ENCODE measurements around the gene CLK1. TPM values are rescaled to one million over a fixed set of nuclear protein-coding genes. Genes with fewer than 3 reads are reported as not detected.
A peak's percentile ranks its signal among the peaks of the same experiment; 100 is the strongest.

The CLK1 gene
- total and polyA plus RNA-seq, 9 of the 15 experiments (the other 6 are each of a cell fraction or from before 2014, with no cell fraction given), result 29.3 to 99.2 (median 47.0) TPM

DNA sequence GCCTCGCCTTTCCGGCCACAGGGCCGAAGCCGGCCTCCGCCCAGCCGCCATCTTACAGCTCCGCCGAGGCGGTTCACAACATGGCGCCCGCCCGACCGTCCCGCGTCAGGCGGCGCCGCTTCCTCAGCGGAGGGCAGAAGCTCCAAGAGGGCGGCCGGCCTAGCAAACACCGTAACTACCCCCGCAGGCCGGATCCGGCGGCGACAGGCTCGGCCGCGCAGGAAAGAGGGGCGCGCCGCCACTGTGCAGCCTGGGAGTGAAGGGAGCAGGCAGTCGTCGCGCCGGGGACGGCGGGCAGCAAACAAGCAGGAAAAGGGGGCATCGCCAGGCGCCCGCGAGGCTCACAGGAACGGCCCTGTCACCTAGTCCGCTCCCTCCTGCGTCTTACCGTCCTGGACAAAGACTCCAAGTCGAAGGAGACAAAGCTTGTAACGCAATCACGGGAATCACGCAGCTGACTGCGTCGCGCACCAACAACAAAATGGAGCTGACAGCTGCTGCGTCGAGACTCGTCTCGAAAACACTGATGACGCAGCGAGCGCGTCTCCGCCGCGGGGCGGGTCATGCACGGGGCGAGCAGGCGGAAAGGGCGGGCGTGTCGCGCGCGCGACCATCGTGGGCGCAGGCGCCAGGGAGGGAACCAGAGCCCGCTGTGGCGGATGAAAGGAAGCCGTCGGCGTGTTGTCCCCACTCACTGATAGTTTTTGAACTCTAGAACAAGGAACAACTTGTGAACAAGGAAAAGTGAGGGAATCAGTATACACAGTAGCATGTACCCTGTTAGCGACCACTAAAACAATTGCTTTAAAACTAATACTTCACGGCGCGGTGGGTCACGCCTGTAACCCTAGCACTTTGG, at the start of gene CLK1 (continued):
- TF ChIP-seq ILF3 (IDR thresholded peaks at IDR 0.05; ENCODE audit: borderline replicate concordance) (peak; percentile 12; the same call in 1 of the 2 replicates), CCNT2 (IDR thresholded peaks at IDR 0.05; ENCODE audit: borderline replicate concordance, extremely low read depth, insufficient read length, low read depth, low read length) (peak; percentile 90), ASH1L (IDR thresholded peaks at IDR 0.05; ENCODE audit: borderline replicate concordance, low read depth, partially characterized antibody) (no peak), HLTF (IDR thresholded peaks at IDR 0.05) (no peak), GTF3C2 (IDR thresholded peaks at IDR 0.05; ENCODE audit: borderline replicate concordance, extremely low read depth, insufficient read length) (no peak), ELF4 (CRISPR knock-in tag; IDR thresholded peaks at IDR 0.05) (no peak; the same call in 1 of the 2 replicates), TCF7 (IDR thresholded peaks at IDR 0.05; ENCODE audit: borderline replicate concordance) (no peak), SRF (CRISPR knock-in tag; IDR thresholded peaks at IDR 0.05) (no peak; a peak in 1 of 4 replicates), ATF1 (CRISPR knock-in tag; IDR thresholded peaks at IDR 0.05) (peak; percentile 71), ATF1 (tag; IDR thresholded peaks at IDR 0.05) (peak; percentile 97), NR1H2 (CRISPR knock-in tag; IDR thresholded peaks at IDR 0.05) (no peak), CTBP1 (IDR thresholded peaks at IDR 0.05; ENCODE audit: borderline replicate concordance) (peak; percentile 63), NFE2L1 (tag; IDR thresholded peaks at IDR 0.05; ENCODE audit: borderline replicate concordance, low read depth) (no peak), KLF6 (CRISPR knock-in tag; IDR thresholded peaks at IDR 0.05; ENCODE audit: borderline replicate concordance) (peak; percentile 67; the same call in 1 of the 2 replicates), HDAC1 (IDR thresholded peaks at IDR 0.05) (no peak; a peak in 2 of 4 replicates), KLF16 (IDR thresholded peaks at IDR 0.05) (no peak), ARNT (IDR thresholded peaks at IDR 0.05) (no peak)
- TF ChIP-seq, protein P1, sequence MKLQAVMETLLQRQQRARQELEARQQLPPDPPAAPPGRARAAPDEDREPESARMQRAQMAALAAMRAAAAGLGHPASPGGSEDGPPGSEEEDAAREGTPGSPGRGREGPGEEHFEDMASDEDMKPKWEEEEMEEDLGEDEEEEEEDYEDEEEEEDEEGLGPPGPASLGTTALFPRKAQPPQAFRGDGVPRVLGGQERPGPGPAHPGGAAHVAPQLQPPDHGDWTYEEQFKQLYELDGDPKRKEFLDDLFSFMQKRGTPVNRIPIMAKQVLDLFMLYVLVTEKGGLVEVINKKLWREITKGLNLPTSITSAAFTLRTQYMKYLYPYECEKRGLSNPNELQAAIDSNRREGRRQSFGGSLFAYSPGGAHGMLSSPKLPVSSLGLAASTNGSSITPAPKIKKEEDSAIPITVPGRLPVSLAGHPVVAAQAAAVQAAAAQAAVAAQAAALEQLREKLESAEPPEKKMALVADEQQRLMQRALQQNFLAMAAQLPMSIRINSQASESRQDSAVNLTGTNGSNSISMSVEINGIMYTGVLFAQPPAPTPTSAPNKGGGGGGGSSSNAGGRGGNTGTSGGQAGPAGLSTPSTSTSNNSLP (IDR thresholded peaks at IDR 0.05; ENCODE audit: borderline replicate concordance, low read depth, low read length), result no peak
- TF ChIP-seq, protein P2, sequence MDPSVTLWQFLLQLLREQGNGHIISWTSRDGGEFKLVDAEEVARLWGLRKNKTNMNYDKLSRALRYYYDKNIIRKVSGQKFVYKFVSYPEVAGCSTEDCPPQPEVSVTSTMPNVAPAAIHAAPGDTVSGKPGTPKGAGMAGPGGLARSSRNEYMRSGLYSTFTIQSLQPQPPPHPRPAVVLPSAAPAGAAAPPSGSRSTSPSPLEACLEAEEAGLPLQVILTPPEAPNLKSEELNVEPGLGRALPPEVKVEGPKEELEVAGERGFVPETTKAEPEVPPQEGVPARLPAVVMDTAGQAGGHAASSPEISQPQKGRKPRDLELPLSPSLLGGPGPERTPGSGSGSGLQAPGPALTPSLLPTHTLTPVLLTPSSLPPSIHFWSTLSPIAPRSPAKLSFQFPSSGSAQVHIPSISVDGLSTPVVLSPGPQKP (CRISPR knock-in tag; IDR thresholded peaks at IDR 0.05), result no peak
- TF ChIP-seq, protein P3, sequence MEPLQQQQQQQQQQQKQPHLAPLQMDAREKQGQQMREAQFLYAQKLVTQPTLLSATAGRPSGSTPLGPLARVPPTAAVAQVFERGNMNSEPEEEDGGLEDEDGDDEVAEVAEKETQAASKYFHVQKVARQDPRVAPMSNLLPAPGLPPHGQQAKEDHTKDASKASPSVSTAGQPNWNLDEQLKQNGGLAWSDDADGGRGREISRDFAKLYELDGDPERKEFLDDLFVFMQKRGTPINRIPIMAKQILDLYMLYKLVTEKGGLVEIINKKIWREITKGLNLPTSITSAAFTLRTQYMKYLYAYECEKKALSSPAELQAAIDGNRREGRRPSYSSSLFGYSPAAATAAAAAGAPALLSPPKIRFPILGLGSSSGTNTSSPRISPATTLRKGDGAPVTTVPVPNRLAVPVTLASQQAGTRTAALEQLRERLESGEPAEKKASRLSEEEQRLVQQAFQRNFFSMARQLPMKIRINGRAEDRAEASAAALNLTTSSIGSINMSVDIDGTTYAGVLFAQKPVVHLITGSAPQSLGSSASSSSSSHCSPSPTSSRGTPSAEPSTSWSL (CRISPR knock-in tag; IDR thresholded peaks at IDR 0.05; ENCODE audit: borderline replicate concordance), result no peak

Data from K562 (cell line).